ENCODE data around the gene FLYWCH1. TPM values are rescaled to one million over a fixed set of nuclear protein-coding genes. Genes with fewer than 3 reads are reported as not detected.

FLYWCH1 gene
- total and polyA plus RNA-seq, 9 of the 15 experiments (the other 6 are each of a cell fraction or from before 2014, with no cell fraction given) = 0.18 to 33.6 (median 11.3) TPM

DNA sequence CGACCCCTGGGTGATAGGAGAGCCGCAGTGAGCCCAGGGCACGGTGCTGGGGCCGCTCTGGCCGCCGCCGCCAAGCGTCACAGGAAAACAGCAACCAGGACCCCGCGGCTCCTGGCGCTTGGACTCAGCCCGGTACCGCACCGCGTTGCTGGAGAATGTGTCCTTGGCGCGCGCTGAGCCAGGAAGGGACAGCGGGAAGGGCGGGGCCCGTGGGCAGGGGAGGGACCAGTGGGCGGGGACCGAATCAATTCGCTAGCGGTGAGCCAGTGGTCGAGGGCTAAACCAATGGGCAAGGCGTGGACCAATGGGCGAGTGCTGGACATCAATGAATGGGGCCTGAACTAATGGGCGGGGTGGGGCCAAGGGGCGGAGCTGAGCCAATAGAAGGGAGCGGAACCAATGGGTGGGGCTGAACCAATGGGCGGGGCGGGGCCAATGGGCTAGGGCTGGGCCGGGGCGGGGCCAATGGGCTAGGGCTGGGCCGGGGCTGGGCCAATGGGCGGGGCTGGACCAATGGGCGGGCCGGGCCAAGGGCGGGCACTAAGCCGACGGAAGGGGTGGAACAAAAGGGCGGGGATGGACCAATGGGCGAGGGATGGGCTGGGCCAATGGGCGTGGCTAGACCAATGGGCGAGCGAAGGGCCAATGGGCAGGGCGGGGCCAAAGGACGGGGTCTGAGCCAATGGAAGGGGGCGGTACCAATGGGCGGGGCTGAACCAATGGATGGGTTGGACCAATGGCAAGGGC is 6.3 kb upstream of the FLYWCH1 start (continued):
- TF ChIP-seq, protein P1, sequence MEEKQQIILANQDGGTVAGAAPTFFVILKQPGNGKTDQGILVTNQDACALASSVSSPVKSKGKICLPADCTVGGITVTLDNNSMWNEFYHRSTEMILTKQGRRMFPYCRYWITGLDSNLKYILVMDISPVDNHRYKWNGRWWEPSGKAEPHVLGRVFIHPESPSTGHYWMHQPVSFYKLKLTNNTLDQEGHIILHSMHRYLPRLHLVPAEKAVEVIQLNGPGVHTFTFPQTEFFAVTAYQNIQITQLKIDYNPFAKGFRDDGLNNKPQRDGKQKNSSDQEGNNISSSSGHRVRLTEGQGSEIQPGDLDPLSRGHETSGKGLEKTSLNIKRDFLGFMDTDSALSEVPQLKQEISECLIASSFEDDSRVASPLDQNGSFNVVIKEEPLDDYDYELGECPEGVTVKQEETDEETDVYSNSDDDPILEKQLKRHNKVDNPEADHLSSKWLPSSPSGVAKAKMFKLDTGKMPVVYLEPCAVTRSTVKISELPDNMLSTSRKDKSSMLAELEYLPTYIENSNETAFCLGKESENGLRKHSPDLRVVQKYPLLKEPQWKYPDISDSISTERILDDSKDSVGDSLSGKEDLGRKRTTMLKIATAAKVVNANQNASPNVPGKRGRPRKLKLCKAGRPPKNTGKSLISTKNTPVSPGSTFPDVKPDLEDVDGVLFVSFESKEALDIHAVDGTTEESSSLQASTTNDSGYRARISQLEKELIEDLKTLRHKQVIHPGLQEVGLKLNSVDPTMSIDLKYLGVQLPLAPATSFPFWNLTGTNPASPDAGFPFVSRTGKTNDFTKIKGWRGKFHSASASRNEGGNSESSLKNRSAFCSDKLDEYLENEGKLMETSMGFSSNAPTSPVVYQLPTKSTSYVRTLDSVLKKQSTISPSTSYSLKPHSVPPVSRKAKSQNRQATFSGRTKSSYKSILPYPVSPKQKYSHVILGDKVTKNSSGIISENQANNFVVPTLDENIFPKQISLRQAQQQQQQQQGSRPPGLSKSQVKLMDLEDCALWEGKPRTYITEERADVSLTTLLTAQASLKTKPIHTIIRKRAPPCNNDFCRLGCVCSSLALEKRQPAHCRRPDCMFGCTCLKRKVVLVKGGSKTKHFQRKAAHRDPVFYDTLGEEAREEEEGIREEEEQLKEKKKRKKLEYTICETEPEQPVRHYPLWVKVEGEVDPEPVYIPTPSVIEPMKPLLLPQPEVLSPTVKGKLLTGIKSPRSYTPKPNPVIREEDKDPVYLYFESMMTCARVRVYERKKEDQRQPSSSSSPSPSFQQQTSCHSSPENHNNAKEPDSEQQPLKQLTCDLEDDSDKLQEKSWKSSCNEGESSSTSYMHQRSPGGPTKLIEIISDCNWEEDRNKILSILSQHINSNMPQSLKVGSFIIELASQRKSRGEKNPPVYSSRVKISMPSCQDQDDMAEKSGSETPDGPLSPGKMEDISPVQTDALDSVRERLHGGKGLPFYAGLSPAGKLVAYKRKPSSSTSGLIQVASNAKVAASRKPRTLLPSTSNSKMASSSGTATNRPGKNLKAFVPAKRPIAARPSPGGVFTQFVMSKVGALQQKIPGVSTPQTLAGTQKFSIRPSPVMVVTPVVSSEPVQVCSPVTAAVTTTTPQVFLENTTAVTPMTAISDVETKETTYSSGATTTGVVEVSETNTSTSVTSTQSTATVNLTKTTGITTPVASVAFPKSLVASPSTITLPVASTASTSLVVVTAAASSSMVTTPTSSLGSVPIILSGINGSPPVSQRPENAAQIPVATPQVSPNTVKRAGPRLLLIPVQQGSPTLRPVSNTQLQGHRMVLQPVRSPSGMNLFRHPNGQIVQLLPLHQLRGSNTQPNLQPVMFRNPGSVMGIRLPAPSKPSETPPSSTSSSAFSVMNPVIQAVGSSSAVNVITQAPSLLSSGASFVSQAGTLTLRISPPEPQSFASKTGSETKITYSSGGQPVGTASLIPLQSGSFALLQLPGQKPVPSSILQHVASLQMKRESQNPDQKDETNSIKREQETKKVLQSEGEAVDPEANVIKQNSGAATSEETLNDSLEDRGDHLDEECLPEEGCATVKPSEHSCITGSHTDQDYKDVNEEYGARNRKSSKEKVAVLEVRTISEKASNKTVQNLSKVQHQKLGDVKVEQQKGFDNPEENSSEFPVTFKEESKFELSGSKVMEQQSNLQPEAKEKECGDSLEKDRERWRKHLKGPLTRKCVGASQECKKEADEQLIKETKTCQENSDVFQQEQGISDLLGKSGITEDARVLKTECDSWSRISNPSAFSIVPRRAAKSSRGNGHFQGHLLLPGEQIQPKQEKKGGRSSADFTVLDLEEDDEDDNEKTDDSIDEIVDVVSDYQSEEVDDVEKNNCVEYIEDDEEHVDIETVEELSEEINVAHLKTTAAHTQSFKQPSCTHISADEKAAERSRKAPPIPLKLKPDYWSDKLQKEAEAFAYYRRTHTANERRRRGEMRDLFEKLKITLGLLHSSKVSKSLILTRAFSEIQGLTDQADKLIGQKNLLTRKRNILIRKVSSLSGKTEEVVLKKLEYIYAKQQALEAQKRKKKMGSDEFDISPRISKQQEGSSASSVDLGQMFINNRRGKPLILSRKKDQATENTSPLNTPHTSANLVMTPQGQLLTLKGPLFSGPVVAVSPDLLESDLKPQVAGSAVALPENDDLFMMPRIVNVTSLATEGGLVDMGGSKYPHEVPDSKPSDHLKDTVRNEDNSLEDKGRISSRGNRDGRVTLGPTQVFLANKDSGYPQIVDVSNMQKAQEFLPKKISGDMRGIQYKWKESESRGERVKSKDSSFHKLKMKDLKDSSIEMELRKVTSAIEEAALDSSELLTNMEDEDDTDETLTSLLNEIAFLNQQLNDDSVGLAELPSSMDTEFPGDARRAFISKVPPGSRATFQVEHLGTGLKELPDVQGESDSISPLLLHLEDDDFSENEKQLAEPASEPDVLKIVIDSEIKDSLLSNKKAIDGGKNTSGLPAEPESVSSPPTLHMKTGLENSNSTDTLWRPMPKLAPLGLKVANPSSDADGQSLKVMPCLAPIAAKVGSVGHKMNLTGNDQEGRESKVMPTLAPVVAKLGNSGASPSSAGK (IDR thresholded peaks at IDR 0.05) = no peak
- TF ChIP-seq KLF6 (CRISPR knock-in tag; IDR thresholded peaks at IDR 0.05; ENCODE audit: borderline replicate concordance) = no peak
- TF ChIP-seq ZNF124 (CRISPR knock-in tag; IDR thresholded peaks at IDR 0.05) = no peak
- TF ChIP-seq, protein P2, sequence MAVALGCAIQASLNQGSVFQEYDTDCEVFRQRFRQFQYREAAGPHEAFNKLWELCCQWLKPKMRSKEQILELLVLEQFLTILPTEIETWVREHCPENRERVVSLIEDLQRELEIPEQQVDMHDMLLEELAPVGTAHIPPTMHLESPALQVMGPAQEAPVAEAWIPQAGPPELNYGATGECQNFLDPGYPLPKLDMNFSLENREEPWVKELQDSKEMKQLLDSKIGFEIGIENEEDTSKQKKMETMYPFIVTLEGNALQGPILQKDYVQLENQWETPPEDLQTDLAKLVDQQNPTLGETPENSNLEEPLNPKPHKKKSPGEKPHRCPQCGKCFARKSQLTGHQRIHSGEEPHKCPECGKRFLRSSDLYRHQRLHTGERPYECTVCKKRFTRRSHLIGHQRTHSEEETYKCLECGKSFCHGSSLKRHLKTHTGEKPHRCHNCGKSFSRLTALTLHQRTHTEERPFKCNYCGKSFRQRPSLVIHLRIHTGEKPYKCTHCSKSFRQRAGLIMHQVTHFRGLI (CRISPR knock-in tag; IDR thresholded peaks at IDR 0.05) = no peak
- no peak for TF ChIP-seq ZC3H11A (IDR thresholded peaks at IDR 0.05; ENCODE audit: low read depth, low read length)
- TF ChIP-seq ZNF134 (CRISPR knock-in tag; conservative IDR thresholded peaks at IDR 0.05) = no peak
- TF ChIP-seq, protein P3, sequence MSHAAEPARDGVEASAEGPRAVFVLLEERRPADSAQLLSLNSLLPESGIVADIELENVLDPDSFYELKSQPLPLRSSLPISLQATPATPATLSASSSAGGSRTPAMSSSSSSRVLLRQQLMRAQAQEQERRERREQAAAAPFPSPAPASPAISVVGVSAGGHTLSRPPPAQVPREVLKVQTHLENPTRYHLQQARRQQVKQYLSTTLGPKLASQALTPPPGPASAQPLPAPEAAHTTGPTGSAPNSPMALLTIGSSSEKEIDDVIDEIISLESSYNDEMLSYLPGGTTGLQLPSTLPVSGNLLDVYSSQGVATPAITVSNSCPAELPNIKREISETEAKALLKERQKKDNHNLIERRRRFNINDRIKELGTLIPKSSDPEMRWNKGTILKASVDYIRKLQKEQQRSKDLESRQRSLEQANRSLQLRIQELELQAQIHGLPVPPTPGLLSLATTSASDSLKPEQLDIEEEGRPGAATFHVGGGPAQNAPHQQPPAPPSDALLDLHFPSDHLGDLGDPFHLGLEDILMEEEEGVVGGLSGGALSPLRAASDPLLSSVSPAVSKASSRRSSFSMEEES (CRISPR knock-in tag; IDR thresholded peaks at IDR 0.05) = no peak
- peak; percentile 12 for TF ChIP-seq CCNT2 (IDR thresholded peaks at IDR 0.05; ENCODE audit: borderline replicate concordance, extremely low read depth, insufficient read length, low read depth, low read length)
- no peak for TF ChIP-seq ZNF57 (CRISPR knock-in tag; IDR thresholded peaks at IDR 0.05)
- TF ChIP-seq, protein P4, sequence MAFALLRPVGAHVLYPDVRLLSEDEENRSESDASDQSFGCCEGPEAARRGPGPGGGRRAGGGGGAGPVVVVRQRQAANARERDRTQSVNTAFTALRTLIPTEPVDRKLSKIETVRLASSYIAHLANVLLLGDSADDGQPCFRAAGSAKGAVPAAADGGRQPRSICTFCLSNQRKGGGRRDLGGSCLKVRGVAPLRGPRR (CRISPR knock-in tag; IDR thresholded peaks at IDR 0.05) = no peak
- no peak for TF ChIP-seq ZNF217 (CRISPR knock-in tag; IDR thresholded peaks at IDR 0.05)
- TF ChIP-seq FOXK2 (conservative IDR thresholded peaks at IDR 0.05 in 1 of 2, IDR thresholded peaks at IDR 0.05 in 1 of 2; ENCODE audit: low read depth in 2 of 2) = peak in 1 of 2 experiments; percentile 38; a peak in 2 of 4 replicates

Measured in K562 (cell line).